Endodermal cell (in vitro differentiated cells): ENCODE data around the gene ENTPD2. TPM values are rescaled to one million over a fixed set of nuclear protein-coding genes. Genes with fewer than 3 reads are reported as not detected.

Experiments used
- DNase-seq: peaks from one replicate; pipeline ENCODE4 v3.0.0-alpha.2; 2017
- H3K27ac ChIP-seq: 2 replicates; pipeline ENCODE4 v1.5.1; 2013; ENCODE audit warnings: mild to moderate bottlenecking, low read depth, low read length, moderate library complexity
- H3K27me3 ChIP-seq: 2 replicates; pipeline ENCODE4 v1.6.1; 2013; ENCODE audit warnings: mild to moderate bottlenecking, low read length, moderate library complexity; ENCODE audit not compliant: insufficient read depth, control insufficient read depth, poor library complexity, severe bottlenecking
- H3K36me3 ChIP-seq: 2 replicates; pipeline ENCODE4 v1.7.0; 2013; ENCODE audit warnings: mild to moderate bottlenecking, low read length, moderate library complexity; ENCODE audit not compliant: control insufficient read depth, insufficient read depth
- H3K4me1 ChIP-seq: one replicate; pipeline ENCODE4 v1.7.0; 2013; ENCODE audit warnings: low read length; ENCODE audit not compliant: control insufficient read depth, insufficient read depth
- H3K4me3 ChIP-seq: 2 replicates; pipeline ENCODE4 v1.5.1; 2013; ENCODE audit warnings: mild to moderate bottlenecking, low read length, moderate library complexity
- H3K9ac ChIP-seq: 2 replicates; pipeline ENCODE4 v1.6.1; 2013; ENCODE audit warnings: mild to moderate bottlenecking, low read length, moderate library complexity; ENCODE audit not compliant: poor library complexity, severe bottlenecking; ENCODE audit errors: extremely low read depth
- H3K9me3 ChIP-seq: 2 replicates; pipeline ENCODE4 v1.6.1; 2013; ENCODE audit warnings: mild to moderate bottlenecking, low read length, moderate library complexity; ENCODE audit not compliant: control insufficient read depth
- H3K27ac Mint-ChIP-seq: 2 replicates; pipeline ENCODE4 v1.8.0; 2020; ENCODE audit warnings: mixed read lengths
- H3K27me3 Mint-ChIP-seq: 2 replicates; pipeline ENCODE4 v1.8.0; 2021; ENCODE audit warnings: mild to moderate bottlenecking, mixed read lengths; ENCODE audit not compliant: insufficient read depth
- H3K36me3 Mint-ChIP-seq: 2 replicates; pipeline ENCODE4 v1.8.0; 2020; ENCODE audit warnings: low read depth, mixed read lengths
- H3K4me1 Mint-ChIP-seq: 2 replicates; pipeline ENCODE4 v1.8.0; 2020; ENCODE audit warnings: mixed read lengths
- H3K4me3 Mint-ChIP-seq: 2 replicates; pipeline ENCODE4 v1.8.0; 2020; ENCODE audit warnings: mild to moderate bottlenecking, moderate library complexity, mixed read lengths
- H3K9me3 Mint-ChIP-seq: 2 replicates; pipeline ENCODE4 v1.8.0; 2020; ENCODE audit warnings: mild to moderate bottlenecking, mixed read lengths
- WGBS, 2 experiments: methylation state at CpG; one replicate each; pipeline versions ENCODE4 v1.1.5 to v1.1.7; 2013; ENCODE audit warnings: missing lambda C conversion rate in 2 of 2, mixed read lengths in 1 of 2; ENCODE audit not compliant: insufficient coverage in 1 of 2, insufficient read length in 1 of 2; 5-methylcytosine and 5-hydroxymethylcytosine counted together
- total RNA-seq, 2 donors: library from RNA; stranded (reverse); fragmentation: NEBNext Ultra II Directional in 1 of 2; extraction: Animal tissue kit (Norgen Biotek cat#: 25700) in 1 of 2; gene quantifications; 2 replicates in 1 of 2; 3 replicates in 1 of 2; pipeline ENCODE4 v1.2.1, GENCODE V29; 2021
- TF ChIP-seq, protein P1 (sequence below): fragments of 200-600 bp; sonication (generic); conservative IDR thresholded peaks from 2 replicates; pipeline ENCODE4 v1.5.0; 2021; ENCODE audit warnings: antibody characterized with exemption, mild to moderate bottlenecking

ENTPD2 gene
- total RNA-seq, 2 donors from 2014 or later = 1.2 to 2.4 TPM

DNA sequence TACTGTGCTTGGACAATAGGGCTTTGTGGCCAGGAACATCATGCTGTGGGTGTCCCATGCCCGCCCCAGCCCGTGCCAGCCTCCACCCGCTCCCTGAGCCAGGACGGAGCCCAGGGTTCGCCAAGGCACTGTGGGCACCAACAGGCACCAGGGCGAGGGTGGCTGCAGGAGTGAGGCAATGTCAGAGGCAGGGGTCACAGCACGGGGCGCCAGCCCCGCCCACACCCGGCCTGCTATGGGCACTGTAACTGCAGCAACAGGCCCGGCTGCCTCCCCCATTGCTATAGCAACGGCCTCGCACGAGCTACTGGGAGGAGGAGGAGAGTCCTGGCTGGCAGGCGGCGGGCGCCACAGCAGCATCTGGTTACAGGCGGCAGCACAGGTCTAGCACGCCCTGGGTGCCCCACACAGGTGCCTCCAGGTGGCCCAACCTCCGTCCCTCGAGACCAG lies 28.3 kb downstream of the ENTPD2 start:
- no peak overlapping the region for H3K9ac ChIP-seq
- H3K27me3 Mint-ChIP-seq = peaks cover 12% of the 10 kb centered on the region
- no peak overlapping the region for H3K27ac Mint-ChIP-seq
- H3K4me1 Mint-ChIP-seq = no peaks in the 10 kb centered on the region
- WGBS, 2 experiments = 85 to 89% methylated on average over 11 to 21 of the region's 21 CpGs
- H3K9me3 Mint-ChIP-seq = no peaks in the 10 kb centered on the region
- no peak for DNase-seq
- H3K27me3 ChIP-seq = peaks cover 17% of the 10 kb centered on the region
- no peak overlapping the region for H3K27ac ChIP-seq
- TF ChIP-seq, protein P1, sequence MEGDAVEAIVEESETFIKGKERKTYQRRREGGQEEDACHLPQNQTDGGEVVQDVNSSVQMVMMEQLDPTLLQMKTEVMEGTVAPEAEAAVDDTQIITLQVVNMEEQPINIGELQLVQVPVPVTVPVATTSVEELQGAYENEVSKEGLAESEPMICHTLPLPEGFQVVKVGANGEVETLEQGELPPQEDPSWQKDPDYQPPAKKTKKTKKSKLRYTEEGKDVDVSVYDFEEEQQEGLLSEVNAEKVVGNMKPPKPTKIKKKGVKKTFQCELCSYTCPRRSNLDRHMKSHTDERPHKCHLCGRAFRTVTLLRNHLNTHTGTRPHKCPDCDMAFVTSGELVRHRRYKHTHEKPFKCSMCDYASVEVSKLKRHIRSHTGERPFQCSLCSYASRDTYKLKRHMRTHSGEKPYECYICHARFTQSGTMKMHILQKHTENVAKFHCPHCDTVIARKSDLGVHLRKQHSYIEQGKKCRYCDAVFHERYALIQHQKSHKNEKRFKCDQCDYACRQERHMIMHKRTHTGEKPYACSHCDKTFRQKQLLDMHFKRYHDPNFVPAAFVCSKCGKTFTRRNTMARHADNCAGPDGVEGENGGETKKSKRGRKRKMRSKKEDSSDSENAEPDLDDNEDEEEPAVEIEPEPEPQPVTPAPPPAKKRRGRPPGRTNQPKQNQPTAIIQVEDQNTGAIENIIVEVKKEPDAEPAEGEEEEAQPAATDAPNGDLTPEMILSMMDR = no peak
- H3K9me3 ChIP-seq = no peaks in the 10 kb centered on the region
- H3K4me3 Mint-ChIP-seq = no peak overlapping the region
- H3K36me3 ChIP-seq = no peaks in the 10 kb centered on the region
- H3K4me1 ChIP-seq = no peaks in the 10 kb centered on the region
- H3K4me3 ChIP-seq = no peak overlapping the region
- no peaks in the 10 kb centered on the region for H3K36me3 Mint-ChIP-seq

GRCh38 chr9:137023583-137023991 lies 30.3 kb downstream of the ENTPD2 start:
- TF ChIP-seq, protein P1 = no peak
- Histone ChIP-seq H3K4me3 (no peak overlapping the region), H3K27me3 (peaks cover 10% of the 10 kb centered on the region), H3K27ac (no peak overlapping the region), H3K9me3 (no peaks in the 10 kb centered on the region), H3K4me1 (no peaks in the 10 kb centered on the region), H3K9ac (no peak overlapping the region), H3K36me3 (no peaks in the 10 kb centered on the region)
- DNase-seq = no peak
- H3K36me3 Mint-ChIP-seq = no peaks in the 10 kb centered on the region
- H3K4me1 Mint-ChIP-seq = no peaks in the 10 kb centered on the region
- H3K4me3 Mint-ChIP-seq = no peak overlapping the region
- H3K27ac Mint-ChIP-seq = no peak overlapping the region
- WGBS, 2 experiments = 87 to 88% methylated on average over 14 to 15 of the region's 15 CpGs
- H3K9me3 Mint-ChIP-seq = no peaks in the 10 kb centered on the region
- H3K27me3 Mint-ChIP-seq = peaks cover 6% of the 10 kb centered on the region

- Histone ChIP-seq H3K9me3 (no peaks in the 10 kb centered on the region), H3K4me3 (no peak overlapping the region), H3K4me1 (no peaks in the 10 kb centered on the region), H3K36me3 (no peaks in the 10 kb centered on the region), H3K27ac (peak overlapping the region; percentile 1), H3K9ac (no peak overlapping the region), H3K27me3 (peaks cover 8% of the 10 kb centered on the region)
- WGBS, 2 experiments = 89 to 100% methylated on average over 2 to 7 of the region's 7 CpGs
- Mint-ChIP-seq H3K4me3 (no peak overlapping the region), H3K27ac (no peak overlapping the region), H3K4me1 (no peaks in the 10 kb centered on the region), H3K36me3 (no peaks in the 10 kb centered on the region), H3K9me3 (no peaks in the 10 kb centered on the region), H3K27me3 (peaks cover 6% of the 10 kb centered on the region)
- no peak for DNase-seq
- TF ChIP-seq, protein P1 = no peak
Measured at GRCh38 chr9:137023157-137023556, 30.7 kb downstream of the ENTPD2 start.
